Activated CD8-positive, alpha-beta memory T cell treated with anti-CD3 and anti-CD28 coated beads, Interleukin-2, amount 10 ng/mL, durations not matched to agents 7 days and 5 days (primary cell): ENCODE results near the gene MPZL2. TPM values are rescaled to one million over a fixed set of nuclear protein-coding genes. Genes with fewer than 3 reads are reported as not detected.
A peak's percentile ranks its signal among the peaks of the same experiment; 100 is the strongest.

Experiments
- ATAC-seq: fragments of 150-1000 bp; cut with Tn5 transposase; one replicate; pipeline ENCODE4 v1.10.0; 2021; ENCODE audit warnings: moderate library complexity
- CTCF ChIA-PET: fragments of 350-600 bp; sonication (Branson Sonifier 250); formaldehyde crosslinking; loops from one replicate; lab custom pipeline; 2021; ENCODE audit warnings: antibody characterized with exemption; lab: Charles Lee
- DNase-seq: peaks from one replicate; pipeline ENCODE4 v3.0.0-alpha.2; 2020
- H3K27ac Mint-ChIP-seq: one replicate; pipeline ENCODE4 v1.8.0; 2021; ENCODE audit warnings: mild to moderate bottlenecking, mixed read lengths
- H3K27me3 Mint-ChIP-seq: one replicate; pipeline ENCODE4 v1.8.0; 2021; ENCODE audit warnings: mixed read lengths
- H3K36me3 Mint-ChIP-seq: one replicate; pipeline ENCODE4 v1.8.0; 2021; ENCODE audit warnings: mild to moderate bottlenecking, mixed read lengths
- H3K4me1 Mint-ChIP-seq: one replicate; pipeline ENCODE4 v1.8.0; 2021; ENCODE audit warnings: mixed read lengths
- H3K4me3 Mint-ChIP-seq: one replicate; pipeline ENCODE4 v1.8.0; 2021; ENCODE audit warnings: mild to moderate bottlenecking, moderate library complexity, mixed read lengths
- H3K9me3 Mint-ChIP-seq: one replicate; pipeline ENCODE4 v1.8.0; 2022; ENCODE audit warnings: low read depth, mixed read lengths
- total RNA-seq, 2 experiments: library from RNA; stranded (reverse); gene quantifications; one replicate each; pipeline ENCODE4 v1.2.3, GENCODE V29; 2021

Gene MPZL2
- total RNA-seq, 2 experiments from 2014 or later, result 3.0 to 3.2 TPM

DNA sequence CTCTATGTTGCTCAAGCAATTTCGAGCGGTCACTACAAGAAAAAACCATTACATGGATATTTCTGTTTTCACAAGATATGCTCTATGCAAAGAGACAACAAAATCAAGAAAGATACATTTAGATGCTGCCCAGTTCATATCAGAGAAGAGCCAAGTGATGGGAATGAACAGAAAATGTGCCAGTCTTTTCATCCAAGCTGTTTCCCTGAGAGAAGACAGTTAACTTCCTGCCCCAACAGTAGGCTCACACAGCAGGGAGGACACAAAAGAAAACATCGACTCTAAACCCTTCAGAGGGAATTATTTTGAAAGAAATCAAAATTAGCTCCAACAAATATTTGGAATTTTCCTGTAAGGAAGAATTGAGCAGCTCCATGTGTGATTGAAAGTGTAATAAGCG lies 50.9 kb downstream of the MPZL2 start:
- Mint-ChIP-seq H3K27me3 (no peaks in the 10 kb centered on the region), H3K4me1 (peaks cover 91% of the 10 kb centered on the region), H3K27ac (peak overlapping the region; percentile 98), H3K4me3 (peak overlapping the region; percentile 79), H3K36me3 (peaks cover 59% of the 10 kb centered on the region), H3K9me3 (no peaks in the 10 kb centered on the region)
- ATAC-seq, result no peak
- CTCF ChIA-PET, result interaction anchor here (1.3 to 4.7 kb wide), 7 partner anchors 8 to 82 kb away, joined by 6 to 28 read pairs (median 16); partner anchors contain the start of gene JAML
- DNase-seq, result no peak

DNA sequence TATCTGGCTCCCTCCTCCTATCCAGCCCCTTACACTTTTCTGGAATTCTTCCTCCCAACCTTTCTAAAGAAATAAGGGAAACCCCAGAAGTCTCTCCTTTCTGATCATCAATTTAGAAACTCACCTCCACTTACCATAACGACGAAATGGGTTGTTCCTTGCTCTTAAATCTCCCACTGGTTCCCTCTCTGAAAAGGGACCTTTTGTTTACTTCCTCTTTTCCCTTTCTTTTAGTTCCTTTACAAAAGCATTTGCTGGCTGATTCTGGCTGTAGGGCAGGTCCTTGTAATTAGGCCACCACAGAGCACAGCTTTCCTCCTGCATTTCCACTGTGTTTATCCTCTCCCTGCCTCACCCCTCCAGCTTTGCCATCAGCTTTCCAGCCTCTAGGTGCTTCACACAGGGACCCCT lies 51.3 kb downstream of the MPZL2 start:
- H3K4me1 Mint-ChIP-seq, result peaks cover 91% of the 10 kb centered on the region
- no peaks in the 10 kb centered on the region for H3K27me3 Mint-ChIP-seq
- DNase-seq (no peak), ATAC-seq (no peak)
- H3K27ac Mint-ChIP-seq, result peak overlapping the region; percentile 98
- no peaks in the 10 kb centered on the region for H3K9me3 Mint-ChIP-seq
- H3K36me3 Mint-ChIP-seq, result peaks cover 62% of the 10 kb centered on the region
- CTCF ChIA-PET, result interaction anchor here (1.3 to 4.3 kb wide), 5 partner anchors 10 to 34 kb away, joined by 6 to 28 read pairs (median 10); partner anchors contain the start of gene JAML
- no peak overlapping the region for H3K4me3 Mint-ChIP-seq

GRCh38 chr11:118212131-118212725 lies 51.9 kb downstream of the MPZL2 start:
- ATAC-seq (no peak), DNase-seq (no peak)
- Mint-ChIP-seq H3K27me3 (no peaks in the 10 kb centered on the region), H3K36me3 (peaks cover 63% of the 10 kb centered on the region), H3K27ac (peak overlapping the region; percentile 0), H3K4me1 (peaks cover 90% of the 10 kb centered on the region), H3K9me3 (no peaks in the 10 kb centered on the region), H3K4me3 (no peak overlapping the region)
- CTCF ChIA-PET, result interaction anchor here (1.2 to 4.3 kb wide), 5 partner anchors 11 to 84 kb away, joined by 3 to 28 read pairs (median 7); partner anchors contain the start of gene JAML

- no peaks in the 10 kb centered on the region for H3K27me3 Mint-ChIP-seq
- no peak for DNase-seq
- H3K4me3 Mint-ChIP-seq, result no peak overlapping the region
- ATAC-seq, result no peak
- peaks cover 92% of the 10 kb centered on the region for H3K4me1 Mint-ChIP-seq
- CTCF ChIA-PET, result interaction anchor here (1.0 to 4.3 kb wide), 4 partner anchors 12 to 35 kb away, joined by 3 to 28 read pairs (median 14); partner anchors contain the start of gene JAML
- H3K36me3 Mint-ChIP-seq, result peaks cover 72% of the 10 kb centered on the region
- H3K9me3 Mint-ChIP-seq, result no peaks in the 10 kb centered on the region
- H3K27ac Mint-ChIP-seq, result peak overlapping the region; percentile 9
Observed at GRCh38 chr11:118211006-118211405, 53.1 kb downstream of the MPZL2 start.

DNA sequence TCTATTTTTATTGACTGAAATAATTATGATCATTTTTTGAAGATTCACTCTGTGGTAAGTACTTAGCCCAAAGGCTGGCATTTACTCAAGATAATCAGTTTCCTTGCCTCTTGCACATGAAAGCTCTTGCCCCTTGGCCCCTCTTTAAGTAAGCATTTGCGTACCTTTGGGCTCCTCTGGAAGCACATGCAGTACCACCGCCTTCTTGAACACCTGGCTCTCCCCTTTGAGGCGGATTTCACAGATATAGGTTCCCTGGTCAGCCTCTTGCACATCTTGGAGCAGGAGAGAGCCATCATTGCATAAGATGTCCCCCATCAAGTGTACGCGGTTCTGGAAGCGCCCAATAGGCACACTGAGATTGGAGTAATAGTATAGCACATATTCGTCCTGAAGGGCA lies 53.8 kb downstream of the MPZL2 start:
- Mint-ChIP-seq H3K9me3 (no peaks in the 10 kb centered on the region), H3K36me3 (peaks cover 77% of the 10 kb centered on the region), H3K27me3 (no peaks in the 10 kb centered on the region), H3K4me1 (peaks cover 92% of the 10 kb centered on the region), H3K4me3 (no peak overlapping the region), H3K27ac (no peak overlapping the region)
- CTCF ChIA-PET, result interaction anchor here (1.0 kb wide), 1 partner anchor 16 kb away, joined by 3 read pairs; no protein-coding TSS in a partner anchor
- no peak for DNase-seq
- no peak for ATAC-seq

DNA sequence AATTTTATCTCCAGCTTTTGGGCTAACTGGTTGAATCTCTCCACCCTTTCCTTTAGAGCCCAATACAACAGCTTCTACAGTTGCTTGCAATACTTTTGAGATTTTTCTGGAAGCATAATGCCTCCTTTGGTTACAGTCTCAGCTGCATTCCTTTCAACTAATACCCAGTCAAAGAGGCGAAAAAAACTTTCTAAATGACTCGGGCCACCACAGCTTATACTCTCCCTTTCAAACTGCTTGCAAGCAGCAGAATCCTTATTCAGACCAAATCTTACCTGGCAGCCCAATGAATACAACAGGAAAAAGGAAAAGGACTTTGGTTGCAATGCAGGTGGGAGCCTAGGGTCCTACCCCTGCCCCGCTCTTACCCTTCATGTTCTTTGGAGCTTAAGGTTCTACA lies 55.1 kb downstream of the MPZL2 start:
- Mint-ChIP-seq H3K4me3 (no peak overlapping the region), H3K27ac (peak overlapping the region; percentile 41), H3K4me1 (peaks cover 81% of the 10 kb centered on the region), H3K9me3 (no peaks in the 10 kb centered on the region), H3K36me3 (peaks cover 77% of the 10 kb centered on the region), H3K27me3 (no peaks in the 10 kb centered on the region)
- CTCF ChIA-PET, result interaction anchor here (0.7 to 2.8 kb wide), 4 partner anchors 9 to 18 kb away, joined by 3 to 12 read pairs (median 8); no protein-coding TSS in a partner anchor
- ATAC-seq (no peak), DNase-seq (no peak)

DNA sequence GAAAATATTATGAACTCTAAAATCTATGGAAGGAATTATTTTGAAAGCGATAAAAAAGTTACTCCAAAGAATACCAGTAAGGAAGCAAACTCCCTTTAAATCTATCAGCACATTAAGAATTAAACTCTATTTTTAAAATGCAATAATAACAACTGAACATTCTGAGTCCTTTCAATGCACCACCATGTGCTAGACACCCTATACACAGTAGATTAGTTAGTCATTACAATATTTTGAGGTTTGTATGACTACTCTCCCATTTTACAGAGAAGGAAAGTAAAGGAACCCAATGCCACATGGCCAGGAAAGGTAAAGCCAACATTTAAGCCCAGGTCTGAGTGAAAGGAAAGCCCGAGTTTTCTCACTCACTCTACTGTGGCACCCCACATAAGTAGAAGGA lies 57.0 kb downstream of the MPZL2 start:
- CTCF ChIA-PET, result interaction anchor here (1.0 to 2.8 kb wide), 3 partner anchors 9 to 20 kb away, joined by 3 to 11 read pairs (median 4); no protein-coding TSS in a partner anchor
- Mint-ChIP-seq H3K27me3 (no peaks in the 10 kb centered on the region), H3K27ac (peak overlapping the region; percentile 85), H3K4me3 (no peak overlapping the region), H3K9me3 (no peaks in the 10 kb centered on the region), H3K36me3 (peaks cover 61% of the 10 kb centered on the region), H3K4me1 (peaks cover 62% of the 10 kb centered on the region)
- DNase-seq, result no peak
- ATAC-seq, result no peak

DNA sequence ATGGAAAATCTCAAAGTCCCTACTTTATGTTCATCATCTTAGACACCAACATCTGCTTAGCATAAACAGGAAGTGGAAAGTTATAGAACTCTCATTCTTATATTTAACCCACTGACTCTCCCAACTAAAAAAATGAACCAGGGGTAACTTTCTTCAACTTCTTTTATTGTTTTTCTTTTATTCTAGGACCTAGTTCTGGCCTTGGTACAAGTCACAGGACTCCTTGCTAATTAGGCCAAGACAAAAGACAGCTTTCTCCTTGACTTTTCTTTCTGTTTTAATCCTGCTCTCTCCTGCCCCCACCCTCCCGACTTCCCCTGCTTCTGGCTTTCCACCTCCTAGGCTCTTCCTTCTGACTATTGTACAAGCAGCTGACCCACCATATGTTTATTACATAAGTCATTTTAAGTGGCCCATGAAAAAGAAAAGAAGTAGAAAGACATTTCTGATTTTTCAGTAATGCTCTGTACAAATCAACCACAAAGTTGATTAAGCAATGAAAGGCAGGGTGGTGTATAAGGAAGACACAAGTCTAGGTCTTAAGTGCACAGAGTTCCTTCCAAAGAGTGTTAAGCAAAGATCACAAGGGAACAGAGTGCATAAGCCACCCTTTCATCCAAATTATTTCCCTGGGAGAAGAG lies 57.6 kb downstream of the MPZL2 start:
- peaks cover 56% of the 10 kb centered on the region for H3K36me3 Mint-ChIP-seq
- H3K9me3 Mint-ChIP-seq, result no peaks in the 10 kb centered on the region
- peaks cover 56% of the 10 kb centered on the region for H3K4me1 Mint-ChIP-seq
- DNase-seq, result no peak
- H3K4me3 Mint-ChIP-seq, result peak overlapping the region; percentile 13
- ATAC-seq, result no peak
- peak overlapping the region; percentile 85 for H3K27ac Mint-ChIP-seq
- H3K27me3 Mint-ChIP-seq, result no peaks in the 10 kb centered on the region
- CTCF ChIA-PET, result interaction anchor here (0.9 to 2.7 kb wide), 5 partner anchors 8 to 15 kb away, joined by 3 to 11 read pairs (median 4); no protein-coding TSS in a partner anchor

DNA sequence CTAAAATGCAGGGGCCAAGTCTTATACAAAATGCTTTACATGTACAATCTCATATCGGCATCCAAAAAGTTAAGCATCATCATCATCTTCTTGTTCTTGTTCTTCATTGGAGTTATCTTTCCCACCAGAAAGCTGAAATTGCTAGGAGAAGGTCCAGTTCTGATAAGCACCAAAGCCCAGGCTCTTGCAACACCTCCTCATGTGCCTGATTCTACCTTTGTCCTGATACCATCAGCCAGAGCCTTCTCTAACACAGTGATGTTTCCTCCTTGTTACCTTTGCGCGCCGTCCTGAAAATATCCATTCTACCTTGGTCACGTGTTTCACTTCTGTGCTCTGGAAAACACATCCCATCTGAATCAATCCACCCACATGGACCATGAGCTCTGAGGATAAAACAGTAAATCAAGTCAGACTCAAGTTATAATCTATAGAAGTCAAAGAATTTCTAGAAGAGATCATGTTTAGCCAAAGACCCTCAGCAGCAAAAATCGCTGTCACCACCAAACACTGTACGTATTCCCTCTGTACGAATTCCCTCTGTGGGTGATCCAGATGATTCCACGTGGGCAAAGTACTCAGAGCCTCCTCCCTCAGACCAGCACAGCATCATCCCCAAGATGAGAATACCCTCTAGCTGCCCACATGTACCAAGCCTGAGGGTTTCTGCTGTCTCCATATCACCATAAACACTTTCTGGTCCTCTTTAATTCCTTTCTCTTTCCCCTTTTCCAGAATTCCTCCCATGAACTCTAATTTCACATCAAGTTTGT lies 58.3 kb downstream of the MPZL2 start:
- peaks cover 50% of the 10 kb centered on the region for H3K4me1 Mint-ChIP-seq
- ATAC-seq (no peak), DNase-seq (no peak)
- H3K9me3 Mint-ChIP-seq, result no peaks in the 10 kb centered on the region
- peaks cover 49% of the 10 kb centered on the region for H3K36me3 Mint-ChIP-seq
- CTCF ChIA-PET, result interaction anchor here (0.9 to 2.7 kb wide), 5 partner anchors 7 to 16 kb away, joined by 3 to 11 read pairs (median 4); no protein-coding TSS in a partner anchor
- H3K27ac Mint-ChIP-seq, result peak overlapping the region; percentile 85
- peak overlapping the region; percentile 13 for H3K4me3 Mint-ChIP-seq
- no peaks in the 10 kb centered on the region for H3K27me3 Mint-ChIP-seq

Other genes starting within 250 kb of the MPZL2 start
- gene TMPRSS4, start 187.2 kb downstream of the MPZL2 start, total RNA-seq, result under 1 TPM; 0.12 to 0.76 TPM
- 1 to 10 TPM; 3.2 to 4.0 TPM for gene SMIM35, start 177.3 kb downstream of the MPZL2 start, total RNA-seq
- under 1 TPM in 1 of 2 experiments, not detected in 1; 0.54 TPM for gene SCN4B, start 111.5 kb downstream of the MPZL2 start, total RNA-seq
- gene SCN2B, start 87.7 kb downstream of the MPZL2 start, total RNA-seq, result not detected
- 100 to 1,000 TPM; 139 to 142 TPM for gene JAML, start 39.3 kb downstream of the MPZL2 start, total RNA-seq
- gene MPZL3, start 11.9 kb downstream of the MPZL2 start, total RNA-seq, result 10 to 100 TPM; 20.4 to 28.4 TPM
- gene CD3E, start 40.4 kb upstream of the MPZL2 start, total RNA-seq, result 100 to 1,000 TPM; 526 to 535 TPM
- gene CD3D, start 78.4 kb upstream of the MPZL2 start, total RNA-seq, result 100 to 1,000 TPM; 428 to 526 TPM
- gene CD3G, start 80.0 kb upstream of the MPZL2 start, total RNA-seq, result 100 to 1,000 TPM; 192 to 218 TPM
- gene UBE4A, start 95.3 kb upstream of the MPZL2 start, total RNA-seq, result 10 to 100 TPM; 43.4 to 47.8 TPM
- gene ATP5MG, start 137.3 kb upstream of the MPZL2 start, total RNA-seq, result 100 to 1,000 TPM; 278 to 295 TPM
- gene KMT2A, start 172.2 kb upstream of the MPZL2 start, total RNA-seq, result 100 to 1,000 TPM; 116 to 125 TPM